Lung (tissue), 12 donors: ENCODE results near the gene LPAR4. TPM values are rescaled to one million over a fixed set of nuclear protein-coding genes. Genes with fewer than 3 reads are reported as not detected.

Experiments used
- ATAC-seq: fragments of 200-7000 bp; cut with Tn5 transposase; one replicate; pipeline ENCODE4 v1.9.1; 2020; ENCODE audit warnings: moderate number of reproducible peaks; ENCODE audit not compliant: insufficient read depth, low FRiP score
- DNase-seq, 3 donors: peaks; one replicate each; pipeline ENCODE4 v3.0.0-alpha.2; 2013 to 2017
- H3K27ac ChIP-seq, 2 donors: one replicate each; pipeline ENCODE4 v1.5.1; 2013; ENCODE audit warnings: mild to moderate bottlenecking in 2 of 2, moderate library complexity in 2 of 2, control low read depth in 1 of 2, inconsistent platforms in 1 of 2, low read depth in 1 of 2, low read length in 1 of 2
- H3K27me3 ChIP-seq, 3 donors: one replicate each; pipeline ENCODE4 v1.5.1; 2013; ENCODE audit warnings: low read length in 2 of 3; ENCODE audit not compliant: control insufficient read depth in 3 of 3, insufficient read depth in 3 of 3
- H3K36me3 ChIP-seq, 4 donors: one replicate each; pipeline ENCODE4 v1.5.1; 2013; ENCODE audit warnings: low read length in 4 of 4, mild to moderate bottlenecking in 1 of 4, moderate library complexity in 1 of 4; ENCODE audit not compliant: control insufficient read depth in 4 of 4, insufficient read depth in 4 of 4
- H3K4me1 ChIP-seq, 5 donors: one replicate each; pipeline ENCODE4 v1.5.1; 2013; ENCODE audit warnings: low read length in 5 of 5, mild to moderate bottlenecking in 2 of 5, moderate library complexity in 1 of 5; ENCODE audit not compliant: control insufficient read depth in 5 of 5, insufficient read depth in 5 of 5
- H3K4me3 ChIP-seq: one replicate; pipeline ENCODE4 v1.5.1; 2013; ENCODE audit warnings: mild to moderate bottlenecking, control low read depth, moderate library complexity
- H3K9ac ChIP-seq, 2 donors: one replicate each; pipeline ENCODE4 v1.5.1; 2013; ENCODE audit warnings: low read length in 2 of 2, control low read depth in 1 of 2; ENCODE audit not compliant: insufficient read depth in 1 of 2
- H3K9me3 ChIP-seq, 4 donors: one replicate each; pipeline ENCODE4 v1.5.1; 2013; ENCODE audit warnings: low read length in 3 of 4, mild to moderate bottlenecking in 1 of 4, moderate library complexity in 1 of 4; ENCODE audit not compliant: control insufficient read depth in 4 of 4, insufficient read depth in 3 of 4
- WGBS, 2 donors: extraction: QIAGEN DNeasy Blood & Tissue Kit; methylation state at CpG; one replicate each; pipeline ENCODE4 v1.1.7; 2013; 5-methylcytosine and 5-hydroxymethylcytosine counted together
- polyA plus RNA-seq, 2 donors: library from polyadenylated mRNA; stranded (reverse); fragments of 200-250 nt; gene quantifications; one replicate each; pipeline ENCODE4 v1.2.1, GENCODE V29; 2013
- total RNA-seq, 2 donors: library from RNA; depleted of rRNA in 1 of 2; stranded (reverse); fragments of >200 nt in 1 of 2; gene quantifications; one replicate each; pipeline ENCODE4 v1.2.1, GENCODE V29; 2014 to 2021
- TF ChIP-seq, protein P1 (sequence below): IDR thresholded peaks from 2 replicates; pipeline ENCODE4 v1.5.1; 2012; ENCODE audit warnings: mild to moderate bottlenecking; ENCODE audit errors: control extremely low read depth, extremely low read depth
- donor health status: control.
- donor health status: control.
- donor health status: Bipolar disorder and iron deficiency.
- donor health status: healthy.
- donor health status: DM: yes; HTN: yes; CAD: no.

Gene LPAR4
- total and polyA plus RNA-seq, 4 donors: 0.03 to 2.2 (median 0.30) TPM; not detected in 1

DNA sequence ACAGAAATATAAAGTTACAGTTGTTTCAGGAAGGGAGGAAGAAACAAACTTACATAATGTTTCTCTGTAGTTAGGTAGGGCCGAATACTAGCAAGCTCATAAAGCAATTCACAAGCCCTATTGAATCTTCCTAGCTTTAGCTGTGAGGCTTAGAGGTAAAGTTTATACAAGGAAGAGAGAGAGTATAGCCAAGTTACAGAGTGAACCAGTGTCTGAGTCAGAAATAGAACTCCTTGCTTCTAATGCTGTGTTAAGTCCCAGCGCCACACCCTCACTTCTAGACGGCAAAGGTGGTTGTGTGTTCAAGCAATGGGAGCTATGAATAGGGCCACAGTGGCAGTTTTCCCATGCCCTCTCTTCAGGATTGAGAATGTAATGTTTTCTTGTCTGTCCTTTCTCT lies 6.1 kb downstream of the LPAR4 start:
- ATAC-seq (no peak), DNase-seq (no peak)
- no peak overlapping the region for H3K4me3 ChIP-seq
- H3K9me3 ChIP-seq: no peaks in the 10 kb centered on the region
- no peaks in the 10 kb centered on the region for H3K27me3 ChIP-seq
- TF ChIP-seq, protein P1, sequence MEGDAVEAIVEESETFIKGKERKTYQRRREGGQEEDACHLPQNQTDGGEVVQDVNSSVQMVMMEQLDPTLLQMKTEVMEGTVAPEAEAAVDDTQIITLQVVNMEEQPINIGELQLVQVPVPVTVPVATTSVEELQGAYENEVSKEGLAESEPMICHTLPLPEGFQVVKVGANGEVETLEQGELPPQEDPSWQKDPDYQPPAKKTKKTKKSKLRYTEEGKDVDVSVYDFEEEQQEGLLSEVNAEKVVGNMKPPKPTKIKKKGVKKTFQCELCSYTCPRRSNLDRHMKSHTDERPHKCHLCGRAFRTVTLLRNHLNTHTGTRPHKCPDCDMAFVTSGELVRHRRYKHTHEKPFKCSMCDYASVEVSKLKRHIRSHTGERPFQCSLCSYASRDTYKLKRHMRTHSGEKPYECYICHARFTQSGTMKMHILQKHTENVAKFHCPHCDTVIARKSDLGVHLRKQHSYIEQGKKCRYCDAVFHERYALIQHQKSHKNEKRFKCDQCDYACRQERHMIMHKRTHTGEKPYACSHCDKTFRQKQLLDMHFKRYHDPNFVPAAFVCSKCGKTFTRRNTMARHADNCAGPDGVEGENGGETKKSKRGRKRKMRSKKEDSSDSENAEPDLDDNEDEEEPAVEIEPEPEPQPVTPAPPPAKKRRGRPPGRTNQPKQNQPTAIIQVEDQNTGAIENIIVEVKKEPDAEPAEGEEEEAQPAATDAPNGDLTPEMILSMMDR: no peak
- no peak overlapping the region for H3K9ac ChIP-seq
- H3K36me3 ChIP-seq: no peaks in the 10 kb centered on the region
- 69 to 76% methylated on average over 3 of the region's 3 CpGs for WGBS, 2 donors
- no peaks in the 10 kb centered on the region for H3K4me1 ChIP-seq
- H3K27ac ChIP-seq: no peak overlapping the region

DNA sequence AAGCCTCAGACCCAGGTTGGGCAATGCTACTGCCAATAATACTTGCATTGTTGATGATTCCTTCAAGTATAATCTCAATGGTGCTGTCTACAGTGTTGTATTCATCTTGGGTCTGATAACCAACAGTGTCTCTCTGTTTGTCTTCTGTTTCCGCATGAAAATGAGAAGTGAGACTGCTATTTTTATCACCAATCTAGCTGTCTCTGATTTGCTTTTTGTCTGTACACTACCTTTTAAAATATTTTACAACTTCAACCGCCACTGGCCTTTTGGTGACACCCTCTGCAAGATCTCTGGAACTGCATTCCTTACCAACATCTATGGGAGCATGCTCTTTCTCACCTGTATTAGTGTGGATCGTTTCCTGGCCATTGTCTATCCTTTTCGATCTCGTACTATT lies 7.4 kb downstream of the LPAR4 start:
- no peaks in the 10 kb centered on the region for H3K4me1 ChIP-seq
- H3K36me3 ChIP-seq: no peaks in the 10 kb centered on the region
- no peak overlapping the region for H3K4me3 ChIP-seq
- no peak for ATAC-seq
- H3K9me3 ChIP-seq: no peaks in the 10 kb centered on the region
- 78 to 94% methylated on average over 5 of the region's 5 CpGs for WGBS, 2 donors
- no peaks in the 10 kb centered on the region for H3K27me3 ChIP-seq
- no peak overlapping the region for H3K27ac ChIP-seq
- TF ChIP-seq, protein P1: no peak
- no peak overlapping the region for H3K9ac ChIP-seq
- DNase-seq: no peak

GRCh38 chrX:78759081-78759480 lies 11.6 kb downstream of the LPAR4 start:
- no peak overlapping the region for H3K9ac ChIP-seq
- no peaks in the 10 kb centered on the region for H3K36me3 ChIP-seq
- no peaks in the 10 kb centered on the region for H3K27me3 ChIP-seq
- H3K4me1 ChIP-seq: no peaks in the 10 kb centered on the region
- H3K4me3 ChIP-seq: no peak overlapping the region
- H3K27ac ChIP-seq: no peak overlapping the region
- DNase-seq: no peak
- no peaks in the 10 kb centered on the region for H3K9me3 ChIP-seq
- ATAC-seq: no peak
- TF ChIP-seq, protein P1: no peak
- WGBS, 2 donors: 73 to 93% methylated on average over 6 of the region's 6 CpGs

DNA sequence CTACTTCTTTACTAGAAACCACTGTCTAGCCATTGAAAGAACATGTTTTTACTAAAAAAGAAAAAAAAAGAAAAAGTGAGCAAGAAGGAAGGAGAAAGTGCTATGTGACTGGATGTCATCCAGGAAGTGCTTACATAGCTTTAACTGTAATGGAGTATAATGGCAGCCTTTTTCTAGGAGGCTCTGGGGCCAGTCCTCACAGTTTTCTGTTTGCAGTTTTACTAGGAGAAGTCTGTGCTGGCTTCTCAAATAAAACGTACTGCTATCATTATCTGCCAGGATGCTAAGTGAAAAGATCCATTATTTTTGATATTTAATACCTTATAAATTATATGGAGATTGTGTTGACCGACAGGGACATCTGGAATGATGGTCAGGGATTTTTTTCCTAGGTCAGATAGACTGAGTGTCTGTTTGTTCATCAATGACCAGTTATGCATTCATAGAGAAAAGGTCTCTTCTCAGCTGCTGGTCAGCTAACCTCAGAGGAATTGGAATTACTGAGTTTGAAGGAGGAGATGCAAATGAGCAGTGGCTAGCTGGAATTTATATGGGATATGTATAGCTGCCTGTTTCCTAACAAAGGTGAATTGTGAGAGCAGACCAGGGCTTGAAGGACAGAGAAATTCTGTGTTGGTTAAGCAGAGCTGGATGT lies 21.7 kb downstream of the LPAR4 start:
- Histone ChIP-seq H3K9me3 (peaks cover 0 to 2% (median 0%) of the 10 kb centered on the region in 4 donors), H3K4me3 (no peak overlapping the region), H3K9ac (no peak overlapping the region), H3K4me1 (no peaks in the 10 kb centered on the region), H3K27ac (no peak overlapping the region), H3K27me3 (no peaks in the 10 kb centered on the region), H3K36me3 (no peaks in the 10 kb centered on the region)
- TF ChIP-seq, protein P1: no peak
- DNase-seq: no peak
- 47 to 70% methylated on average over 2 of the region's 2 CpGs for WGBS, 2 donors
- ATAC-seq: no peak
